ENCODE data around the gene PPP2R2D. TPM values are rescaled to one million over a fixed set of nuclear protein-coding genes. Genes with fewer than 3 reads are reported as not detected.

Gene PPP2R2D
- total and polyA plus RNA-seq, 7 donors: 18.4 to 44.0 (median 23.8) TPM

- WGBS, 2 donors: 2 to 4% methylated on average over 17 of the region's 17 CpGs
These were observed 25.8 kb upstream of the PPP2R2D start for GRCh38 chr10:131874991-131875451.

GRCh38 chr10:131875501-131875900, 25.3 kb upstream of the PPP2R2D start:
- DNase-seq: peak; percentile 52
- intact Hi-C loops (cut with DNase I): loop anchor here (5.0 to 10.0 kb wide), 2 partner anchors 421 to 1688 kb away; no protein-coding TSS in a partner anchor
- Histone ChIP-seq H3K9me3 (no peaks in the 10 kb centered on the region), H3K4me1 (peaks cover 0 to 9% (median 7%) of the 10 kb centered on the region in 4 donors), H3K4me3 (no peak overlapping the region), H3K36me3 (no peaks in the 10 kb centered on the region), H3K27ac (no peak overlapping the region), H3K27me3 (peaks cover 0 to 23% (median 20%) of the 10 kb centered on the region in 3 donors)
- no peak for TF ChIP-seq POLR2A (IDR thresholded peaks at IDR 0.05)
- no peak for TF ChIP-seq POLR2AphosphoS5 (IDR thresholded peaks at IDR 0.05)
- TF ChIP-seq CTCF (IDR thresholded peaks at IDR 0.05): no peak
- TF ChIP-seq EP300 (IDR thresholded peaks at IDR 0.05): no peak
- WGBS, 2 donors: 29 to 69% methylated on average over 10 of the region's 10 CpGs

More at GRCh38 chr10:131874991-131875451, 25.8 kb upstream of the PPP2R2D start:
- peak; percentile 80 for DNase-seq
- TF ChIP-seq CTCF (IDR thresholded peaks at IDR 0.05) (peak in 3 of 4 experiments; percentile 3 to 58 (median 38)), POLR2AphosphoS5 (IDR thresholded peaks at IDR 0.05) (no peak), POLR2A (IDR thresholded peaks at IDR 0.05) (no peak), EP300 (IDR thresholded peaks at IDR 0.05) (no peak)
- peaks cover 0 to 9% (median 7%) of the 10 kb centered on the region in 4 donors for H3K4me1 ChIP-seq
- H3K9me3 ChIP-seq: no peaks in the 10 kb centered on the region
- intact Hi-C loops (cut with DNase I): loop anchor here (5.0 to 10.0 kb wide), 2 partner anchors 420 to 1688 kb away; no protein-coding TSS in a partner anchor
- H3K27me3 ChIP-seq: peaks cover 0 to 23% (median 20%) of the 10 kb centered on the region in 3 donors
- H3K36me3 ChIP-seq: no peaks in the 10 kb centered on the region
- H3K4me3 ChIP-seq: no peak overlapping the region
- H3K27ac ChIP-seq: no peak overlapping the region

- H3K9me3 ChIP-seq: no peaks in the 10 kb centered on the region
- WGBS, 2 donors: 60 to 64% methylated on average over 10 of the region's 10 CpGs
- peak; percentile 50 for DNase-seq
- no peaks in the 10 kb centered on the region for H3K36me3 ChIP-seq
- intact Hi-C loops (cut with DNase I): loop anchor here (5.0 to 10.0 kb wide), 2 partner anchors 421 to 1689 kb away; no protein-coding TSS in a partner anchor
- no peak for TF ChIP-seq POLR2A (IDR thresholded peaks at IDR 0.05)
- no peak for TF ChIP-seq CTCF (IDR thresholded peaks at IDR 0.05)
- TF ChIP-seq EP300 (IDR thresholded peaks at IDR 0.05): no peak
- no peak for TF ChIP-seq POLR2AphosphoS5 (IDR thresholded peaks at IDR 0.05)
- H3K4me1 ChIP-seq: peaks cover 0 to 9% (median 7%) of the 10 kb centered on the region in 4 donors
- H3K27me3 ChIP-seq: peaks cover 0 to 23% (median 20%) of the 10 kb centered on the region in 3 donors
- H3K27ac ChIP-seq: no peak overlapping the region
- no peak overlapping the region for H3K4me3 ChIP-seq
These were observed 24.8 kb upstream of the PPP2R2D start for GRCh38 chr10:131876017-131876416.

- Histone ChIP-seq H3K27ac (no peak overlapping the region), H3K4me1 (peaks cover 0 to 9% (median 7%) of the 10 kb centered on the region in 4 donors), H3K9me3 (no peaks in the 10 kb centered on the region), H3K27me3 (peaks cover 0 to 23% (median 20%) of the 10 kb centered on the region in 3 donors), H3K36me3 (no peaks in the 10 kb centered on the region), H3K4me3 (no peak overlapping the region)
- 36 to 51% methylated on average over 7 of the region's 7 CpGs for WGBS, 2 donors
- TF ChIP-seq POLR2AphosphoS5 (IDR thresholded peaks at IDR 0.05) (no peak), EP300 (IDR thresholded peaks at IDR 0.05) (no peak), CTCF (IDR thresholded peaks at IDR 0.05) (no peak), POLR2A (IDR thresholded peaks at IDR 0.05) (no peak)
- DNase-seq: peak; percentile 47
- intact Hi-C loops (cut with DNase I): loop anchor here (5.0 to 10.0 kb wide), 2 partner anchors 422 to 1689 kb away; no protein-coding TSS in a partner anchor
These were observed 24.3 kb upstream of the PPP2R2D start for GRCh38 chr10:131876508-131876907.
